GM21515 (cell line): Measurements from ENCODE around the gene DNAAF5.
"Not testable (repeated sequence)": the region's sequence is repeated elsewhere in the genome, so short reads cannot be mapped to it uniquely, and the experiment has no call there.

Experiments
- ATAC-seq: cut with Tn5 transposase; IDR thresholded peaks from one replicate; pipeline ENCODE4 v1.9.1; 2021; ENCODE audit not compliant: unreplicated experiment

DNAAF5 gene

DNA sequence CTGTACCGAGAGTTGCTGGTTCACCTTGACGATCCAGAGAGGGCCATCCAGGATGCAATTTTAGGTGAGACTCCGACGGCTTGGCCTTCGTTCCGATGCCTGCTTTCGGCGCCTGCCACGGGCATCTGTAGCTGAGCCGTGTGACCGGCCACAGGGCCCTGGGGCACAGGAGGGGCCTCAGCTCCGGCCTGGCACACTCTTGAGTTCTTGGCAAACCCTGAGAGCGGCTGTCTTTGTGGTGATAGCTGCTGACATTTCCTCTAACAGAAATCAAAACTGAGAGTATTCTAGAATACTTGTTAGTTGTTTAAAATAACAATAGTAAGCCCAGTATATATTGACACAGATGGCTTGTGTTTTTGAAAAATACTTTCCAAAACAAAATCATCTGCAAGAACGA is 53.6 kb downstream of the DNAAF5 start:
- no peak for ATAC-seq

DNA sequence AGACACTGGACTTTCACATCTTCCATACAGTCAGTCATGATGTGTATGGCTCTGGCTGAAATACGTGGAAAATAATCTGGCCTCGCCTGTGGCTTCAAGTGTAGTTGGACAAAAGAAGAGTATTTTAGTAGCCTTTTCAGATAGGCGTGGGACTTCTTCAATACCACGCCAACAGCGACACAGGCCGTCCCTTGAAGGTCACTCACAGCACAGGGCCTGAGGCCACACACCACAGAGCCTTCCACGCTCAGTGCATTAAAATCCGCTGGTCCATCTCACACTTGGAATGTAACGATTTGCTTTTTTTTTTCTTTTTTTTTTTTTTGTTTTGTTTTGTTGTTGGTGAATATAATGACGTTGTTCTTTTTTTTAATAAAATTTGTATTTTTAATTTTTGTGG is 54.0 kb downstream of the DNAAF5 start:
- ATAC-seq, result no peak

GRCh38 chr7:781186-781849 is 54.8 kb downstream of the DNAAF5 start:
- no peak for ATAC-seq

- ATAC-seq, result no peak
These were observed 55.5 kb downstream of the DNAAF5 start for GRCh38 chr7:781936-782529.

- ATAC-seq, result no peak
These were observed 56.4 kb downstream of the DNAAF5 start for GRCh38 chr7:782718-783449.

GRCh38 chr7:783556-784490 is 57.3 kb downstream of the DNAAF5 start:
- no peak for ATAC-seq

- no peak for ATAC-seq
These were observed 58.5 kb downstream of the DNAAF5 start for GRCh38 chr7:784971-785370.

DNA sequence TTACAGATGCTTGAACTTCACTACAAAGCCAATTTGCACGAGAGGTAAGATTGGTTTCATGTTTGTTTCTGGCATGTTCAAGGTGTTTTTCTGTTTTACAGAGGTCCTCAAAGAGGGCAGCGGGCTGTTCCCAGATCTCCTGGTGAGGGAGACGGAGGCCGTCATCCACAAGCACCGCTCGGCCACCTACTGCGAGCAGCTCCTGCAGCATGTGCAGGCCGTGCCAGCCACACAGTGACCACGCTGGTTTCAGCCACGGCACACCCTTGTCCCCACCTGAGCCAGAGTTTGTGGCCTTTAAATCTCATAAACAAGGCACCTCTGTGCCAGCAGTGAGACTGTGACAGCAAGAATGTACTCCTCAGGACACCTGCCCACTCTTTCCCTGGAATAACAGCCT is 58.9 kb downstream of the DNAAF5 start:
- ATAC-seq, result no peak

DNA sequence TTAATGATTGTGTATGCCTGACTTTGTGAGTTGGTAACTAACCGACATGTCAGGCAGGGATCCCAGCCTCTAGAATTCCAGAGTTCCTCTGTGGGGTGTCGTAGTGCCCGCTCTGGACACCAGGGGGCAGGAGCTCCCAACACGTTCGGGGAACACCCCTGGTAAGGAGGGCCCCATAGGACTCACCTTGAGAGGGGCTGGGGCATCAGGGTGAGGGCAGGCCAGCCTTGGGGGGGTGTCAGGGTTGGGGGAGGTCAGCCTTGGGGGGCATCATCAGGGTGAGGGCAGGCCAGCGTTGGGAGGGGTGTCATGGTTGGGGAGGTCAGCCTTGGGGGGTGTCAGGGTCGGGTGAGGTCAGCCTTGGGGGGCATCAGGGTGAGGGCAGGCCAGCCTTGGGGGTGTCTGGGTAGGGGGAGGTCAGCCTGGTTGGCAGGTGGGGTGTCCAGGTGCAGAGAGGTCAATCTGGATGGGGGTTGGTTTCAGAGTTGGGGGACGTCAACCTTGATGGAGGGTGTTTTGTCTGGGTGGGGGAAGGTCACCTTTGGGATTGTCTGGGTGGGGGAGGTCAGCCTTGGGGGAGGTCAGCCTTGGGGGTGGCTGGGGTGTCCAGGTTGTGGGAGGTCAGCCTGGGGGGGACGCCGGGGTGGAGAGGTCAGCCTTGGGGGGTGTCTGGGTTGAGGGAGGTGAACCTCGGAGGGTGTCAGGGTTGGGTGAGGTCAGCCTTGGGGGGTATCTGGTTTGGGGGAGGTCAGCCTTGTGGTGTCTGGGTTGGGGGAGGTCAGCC is 60.2 kb downstream of the DNAAF5 start:
- no peak for ATAC-seq

- ATAC-seq, result no peak
These were observed 61.1 kb downstream of the DNAAF5 start for GRCh38 chr7:787332-788240.

GRCh38 chr7:791519-791918 is 65.0 kb downstream of the DNAAF5 start:
- ATAC-seq, result no peak

GRCh38 chr7:794207-794606 is 67.7 kb downstream of the DNAAF5 start:
- ATAC-seq, result no peak

GRCh38 chr7:794671-795329 is 68.3 kb downstream of the DNAAF5 start:
- ATAC-seq, result no peak

- ATAC-seq, result not testable (repeated sequence)
These were observed 70.1 kb downstream of the DNAAF5 start for GRCh38 chr7:796434-797169.

DNA sequence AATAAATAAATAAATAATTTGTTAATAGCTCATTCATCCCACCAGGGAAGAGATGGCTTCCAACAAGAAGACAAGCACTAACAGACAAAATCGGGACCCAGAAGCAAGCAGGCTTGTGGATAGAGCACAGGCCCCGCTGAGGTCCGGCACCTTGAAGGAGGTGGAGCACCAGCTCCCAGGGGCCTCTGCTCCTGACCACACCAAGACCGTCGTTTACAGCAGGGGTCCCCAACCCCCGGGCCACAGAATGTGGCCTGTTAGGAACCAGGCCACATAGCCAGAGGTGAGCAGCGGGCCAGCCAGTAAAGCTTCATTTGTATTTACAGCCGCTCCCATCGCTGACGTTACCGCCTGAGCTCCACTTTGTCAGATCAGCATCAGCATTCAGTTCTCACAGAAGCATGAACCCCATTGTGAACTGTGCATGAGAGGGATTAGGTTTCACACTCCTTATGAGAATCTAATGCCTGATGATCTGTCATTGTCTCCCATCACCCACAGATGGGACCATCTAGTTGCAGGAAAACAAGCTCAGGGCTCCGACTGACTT is 72.5 kb downstream of the DNAAF5 start:
- ATAC-seq, result no peak

DNA sequence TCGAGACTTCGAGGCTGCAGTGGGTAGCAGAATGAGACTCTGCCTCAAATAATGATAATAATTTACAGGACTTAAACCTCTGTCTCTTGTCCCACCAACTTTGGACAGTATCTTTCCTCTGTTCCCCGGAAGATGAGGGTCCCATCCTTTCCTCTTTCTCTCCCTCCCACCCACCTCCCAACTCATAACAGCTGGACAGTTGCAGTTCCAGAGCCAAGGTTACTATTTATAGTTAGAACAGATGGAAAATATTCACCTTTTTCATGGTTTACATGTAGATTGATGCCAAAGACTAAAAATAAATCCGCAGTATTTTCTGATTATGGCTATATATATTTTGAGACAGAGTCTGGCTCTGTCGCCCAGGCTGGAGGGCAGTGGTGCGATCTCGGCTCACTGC is 74.2 kb downstream of the DNAAF5 start:
- ATAC-seq, result no peak

GRCh38 chr7:801351-801750 is 74.9 kb downstream of the DNAAF5 start:
- ATAC-seq, result not testable (repeated sequence)

GRCh38 chr7:801940-802381 is 75.5 kb downstream of the DNAAF5 start:
- ATAC-seq, result no peak
